AG09309 (cell line): ENCODE data around the gene SPDYE9.
"Not testable (repeated sequence)": the region's sequence is repeated elsewhere in the genome, so short reads cannot be mapped to it uniquely, and the experiment has no call there.

Source experiments
- DNase-seq: peaks from one replicate; pipeline ENCODE4 v3.0.0-alpha.2; 2010; ENCODE audit warnings: low read depth
- H3K4me3 ChIP-seq: 2 replicates; pipeline ENCODE4 v1.5.1; 2011; ENCODE audit warnings: mild to moderate bottlenecking, low read depth, low read length, moderate library complexity; ENCODE audit not compliant: control insufficient read depth

SPDYE9 gene

GRCh38 chr7:73085938-73086337 is at the start of gene SPDYE9:
Gene SPDYE9, minus strand, starts transcription at chr7:73086038. Its CDS starts 1,800 bp downstream, at chr7:73084238.
- not testable (repeated sequence) for DNase-seq, H3K4me3 ChIP-seq

GRCh38 chr7:73134866-73135265 is 49.0 kb upstream of the SPDYE9 start:
- not testable (repeated sequence) for H3K4me3 ChIP-seq, DNase-seq

GRCh38 chr7:73132651-73133217 is 46.9 kb upstream of the SPDYE9 start:
- DNase-seq, H3K4me3 ChIP-seq: not testable (repeated sequence)

GRCh38 chr7:73130612-73131011 is 44.8 kb upstream of the SPDYE9 start:
- H3K4me3 ChIP-seq, DNase-seq: not testable (repeated sequence)

GRCh38 chr7:73124126-73124525 is 38.3 kb upstream of the SPDYE9 start:
- H3K4me3 ChIP-seq, DNase-seq: not testable (repeated sequence)

GRCh38 chr7:73122778-73123447 is 37.1 kb upstream of the SPDYE9 start:
- not testable (repeated sequence) for DNase-seq, H3K4me3 ChIP-seq

- DNase-seq = not testable (repeated sequence)
Measured at GRCh38 chr7:73118155-73118554, 32.3 kb upstream of the SPDYE9 start.

GRCh38 chr7:73057811-73058210 is 28.0 kb downstream of the SPDYE9 start, which contains the start of gene SPDYE11:
Gene SPDYE11, minus strand, starts transcription at chr7:73057911. Its CDS starts 1,800 bp downstream, at chr7:73056111.
- not testable (repeated sequence) for H3K4me3 ChIP-seq, DNase-seq

More at GRCh38 chr7:73118155-73118554, 32.3 kb upstream of the SPDYE9 start:
- H3K4me3 ChIP-seq = not testable (repeated sequence)

GRCh38 chr7:73029666-73030065 is 56.2 kb downstream of the SPDYE9 start, which contains the start of gene SPDYE8:
Gene SPDYE8, minus strand, starts transcription at chr7:73029766. Its CDS starts 1,800 bp downstream, at chr7:73027966.
- not testable (repeated sequence) for DNase-seq, H3K4me3 ChIP-seq
